NCI-H2107 treated with DMSO at 0.1 percent for 48 hours (cell line): Measurements from ENCODE around the gene GTF2F2.
"Not testable (repeated sequence)": the region's sequence is repeated elsewhere in the genome, so short reads cannot be mapped to it uniquely, and the experiment has no call there.

Experiments
- DNase-seq: peaks from one replicate; lab custom pipeline; 2025; ENCODE audit not compliant: unreplicated experiment; lab: John Stamatoyannopoulos, UW

Gene GTF2F2

GRCh38 chr13:45244736-45245135 lies 124.4 kb downstream of the GTF2F2 start:
- not testable (repeated sequence) for DNase-seq

- DNase-seq = no peak
Observed at GRCh38 chr13:45249662-45250061, 129.4 kb downstream of the GTF2F2 start.

DNA sequence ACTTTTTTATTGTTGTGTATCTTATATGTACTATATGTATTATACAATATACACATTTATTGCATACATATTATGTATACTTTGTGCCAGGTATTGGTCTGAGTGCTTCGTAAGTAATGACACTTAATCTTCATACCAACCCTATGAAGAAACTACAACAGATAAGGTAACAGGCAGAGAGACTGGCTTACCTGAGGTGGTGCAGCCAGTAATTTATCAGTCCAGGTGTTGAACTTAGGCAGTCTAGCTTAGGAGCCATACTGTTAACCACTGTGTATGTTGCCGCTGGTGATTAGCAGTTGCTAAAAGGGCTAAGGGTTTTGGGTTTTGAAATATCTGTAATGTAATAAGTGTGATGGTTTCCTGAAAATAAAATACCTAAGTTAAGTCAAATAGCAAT lies 134.1 kb downstream of the GTF2F2 start:
- no peak for DNase-seq

- DNase-seq = no peak
Observed at GRCh38 chr13:45255247-45255987, 135.1 kb downstream of the GTF2F2 start.

- no peak for DNase-seq
Observed at GRCh38 chr13:45256254-45256653, 135.9 kb downstream of the GTF2F2 start.

DNA sequence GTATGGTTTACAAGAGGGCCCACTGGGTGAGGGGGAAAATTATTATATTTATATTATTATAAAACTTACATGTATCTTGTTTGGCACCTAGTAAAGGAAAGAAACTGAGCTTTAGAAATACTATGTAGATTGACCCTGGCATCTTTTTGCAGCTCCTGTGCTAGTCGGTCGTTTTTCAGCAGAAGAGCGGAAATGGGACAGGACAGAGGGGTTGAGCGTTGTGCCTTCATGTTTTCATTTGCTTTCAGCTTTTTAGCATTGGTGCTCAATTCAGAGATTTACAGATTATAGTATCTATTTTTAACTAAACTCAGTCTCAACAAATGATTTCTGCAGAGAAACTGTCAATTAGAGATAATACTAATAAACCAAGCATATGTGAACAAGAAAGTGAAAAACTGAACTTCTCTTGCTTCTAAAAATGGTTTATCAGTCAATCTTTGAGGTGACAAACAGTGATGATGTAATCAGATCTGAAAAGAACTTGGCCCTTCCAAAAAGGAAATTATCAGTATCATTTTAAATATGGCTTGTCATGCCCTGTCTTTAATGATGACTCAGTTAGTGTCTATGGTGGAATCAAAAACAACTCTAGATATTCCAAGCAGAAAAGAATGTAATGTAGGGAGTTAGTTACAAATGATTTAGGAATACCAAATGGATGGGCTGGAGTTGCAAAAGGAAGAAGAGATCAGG lies 137.5 kb downstream of the GTF2F2 start:
- no peak for DNase-seq

GRCh38 chr13:45258334-45258675 lies 138.0 kb downstream of the GTF2F2 start:
- DNase-seq = no peak

DNA sequence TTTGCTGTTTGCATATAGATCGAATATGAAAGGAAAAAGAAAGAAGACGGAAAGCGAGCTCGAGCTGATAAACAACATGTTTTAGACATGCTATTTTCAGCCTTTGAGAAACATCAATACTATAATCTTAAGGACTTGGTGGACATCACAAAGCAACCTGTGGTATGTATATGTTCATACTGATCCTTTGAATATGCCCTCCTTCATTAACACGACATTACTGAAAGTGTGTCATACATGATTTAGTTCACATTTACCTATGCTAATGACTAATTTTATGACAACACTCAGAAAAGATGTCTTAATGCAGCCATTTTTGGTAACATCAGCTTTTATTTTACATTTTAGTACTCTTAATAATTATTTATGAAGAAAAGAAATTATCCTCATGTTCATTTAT lies 146.9 kb downstream of the GTF2F2 start:
- DNase-seq = no peak

GRCh38 chr13:45269204-45269603 lies 148.9 kb downstream of the GTF2F2 start:
- no peak for DNase-seq

DNA sequence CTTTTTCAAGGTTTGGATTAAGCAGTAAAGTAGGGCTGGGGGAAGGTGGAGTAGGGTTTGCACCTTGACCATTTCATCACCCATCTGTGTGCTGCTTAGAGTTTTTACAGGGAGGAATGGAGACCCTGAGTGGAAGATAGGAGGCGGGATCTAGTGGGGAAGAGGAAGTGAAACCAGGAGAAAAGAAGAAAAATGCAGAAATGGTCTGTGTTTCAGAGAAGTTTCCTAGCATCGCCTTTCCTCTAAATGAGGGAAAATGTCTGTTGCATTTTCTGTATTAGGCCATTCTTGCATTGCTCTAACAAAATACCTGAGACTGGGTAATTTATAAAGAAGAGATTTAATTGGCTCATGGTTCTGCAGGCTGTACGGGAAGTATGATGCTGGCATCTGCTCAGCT lies 156.6 kb downstream of the GTF2F2 start:
- DNase-seq = no peak

- DNase-seq = no peak
Observed at GRCh38 chr13:45278096-45278645, 157.9 kb downstream of the GTF2F2 start.

GRCh38 chr13:45280011-45280410 lies 159.7 kb downstream of the GTF2F2 start:
- no peak for DNase-seq

GRCh38 chr13:45280751-45281634 lies 160.7 kb downstream of the GTF2F2 start:
- peak; percentile 48 for DNase-seq

DNA sequence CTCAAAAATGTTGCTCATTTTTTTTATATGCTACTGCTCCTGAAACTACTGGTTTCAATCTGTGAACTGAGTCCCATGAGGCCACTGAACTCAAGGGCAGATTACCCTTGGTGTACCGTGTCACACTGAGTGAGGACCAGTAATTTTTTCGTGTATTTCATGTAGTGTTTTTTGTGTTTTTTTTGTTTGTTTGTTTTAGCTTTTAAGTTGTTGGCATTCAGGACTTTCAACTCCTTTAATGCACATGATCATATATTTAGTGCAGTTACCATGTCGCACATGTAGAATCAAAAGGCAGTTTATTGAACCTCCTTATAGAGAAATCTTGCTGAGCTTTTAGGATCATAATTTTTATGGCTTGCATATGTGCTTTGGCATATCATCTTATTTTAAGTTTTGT lies 162.7 kb downstream of the GTF2F2 start:
- no peak for DNase-seq

DNA sequence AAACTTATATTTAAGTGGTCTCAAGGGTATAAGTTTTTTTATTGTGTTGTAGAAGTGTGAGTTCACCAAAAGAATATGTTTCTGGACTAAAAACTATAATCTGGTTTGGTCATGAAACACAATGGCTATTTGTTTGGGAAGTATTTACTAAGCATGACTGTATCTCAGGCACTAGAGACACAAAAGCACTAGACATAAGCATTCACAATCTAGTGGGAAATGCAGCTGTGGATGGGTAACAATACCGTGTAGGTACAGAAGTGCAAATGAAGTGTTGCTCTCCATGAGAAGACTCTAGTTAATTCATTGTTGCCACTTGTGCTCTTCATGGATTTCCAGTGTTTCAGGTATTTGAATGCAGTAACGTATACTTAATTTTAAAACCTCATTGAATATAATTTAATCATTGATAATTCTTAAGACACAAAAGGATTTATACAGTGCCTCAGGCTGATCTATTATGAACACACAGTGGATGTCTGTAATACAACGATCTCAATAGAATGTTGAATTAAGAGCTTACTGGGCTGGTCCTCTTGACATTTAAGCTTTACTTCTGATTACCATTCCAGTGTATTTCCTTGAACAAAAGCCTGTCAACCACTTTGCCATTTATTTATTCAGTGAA lies 169.7 kb downstream of the GTF2F2 start:
- peak; percentile 49 for DNase-seq

DNA sequence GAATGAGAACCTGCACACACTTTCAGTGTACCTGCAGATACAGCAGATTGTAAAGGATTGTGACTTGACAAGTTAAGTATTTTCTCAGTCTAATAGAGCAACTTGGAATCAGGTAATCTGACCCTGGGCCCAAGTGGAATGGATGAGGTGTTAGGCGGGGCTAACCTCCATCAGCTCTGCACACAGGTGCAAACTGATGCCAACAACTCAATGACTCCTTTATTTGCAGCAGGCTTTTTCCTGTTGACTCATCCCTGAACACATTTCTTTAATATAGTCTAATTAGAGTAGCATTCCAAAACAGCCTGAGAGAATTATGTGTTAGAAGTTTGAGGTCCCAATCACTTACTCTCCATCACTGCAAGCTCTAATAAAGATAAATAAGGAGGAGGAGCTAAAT lies 171.9 kb downstream of the GTF2F2 start:
- peak; percentile 66 for DNase-seq

DNA sequence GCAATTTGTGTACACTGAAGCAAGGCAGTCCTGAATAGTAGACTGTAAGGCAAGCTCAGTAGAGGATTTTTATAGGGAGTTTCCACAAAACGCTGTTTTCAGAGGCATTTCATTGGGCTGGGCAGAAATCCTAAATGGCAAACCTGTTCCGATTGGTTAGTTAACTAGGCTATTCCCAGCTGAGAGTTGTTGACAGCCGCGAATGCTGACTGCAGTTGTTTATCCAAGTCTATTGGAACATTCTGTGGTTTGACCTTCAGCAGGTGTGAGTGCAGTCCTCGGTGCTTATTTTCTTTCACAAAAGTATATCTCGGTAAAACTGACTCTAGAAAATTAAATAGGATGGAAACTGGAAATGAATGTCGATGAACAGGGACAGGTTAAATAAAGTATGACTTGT lies 175.2 kb downstream of the GTF2F2 start:
- DNase-seq = peak; percentile 78

- DNase-seq = peak; percentile 67
Observed at GRCh38 chr13:45296259-45296658, 175.9 kb downstream of the GTF2F2 start.

DNA sequence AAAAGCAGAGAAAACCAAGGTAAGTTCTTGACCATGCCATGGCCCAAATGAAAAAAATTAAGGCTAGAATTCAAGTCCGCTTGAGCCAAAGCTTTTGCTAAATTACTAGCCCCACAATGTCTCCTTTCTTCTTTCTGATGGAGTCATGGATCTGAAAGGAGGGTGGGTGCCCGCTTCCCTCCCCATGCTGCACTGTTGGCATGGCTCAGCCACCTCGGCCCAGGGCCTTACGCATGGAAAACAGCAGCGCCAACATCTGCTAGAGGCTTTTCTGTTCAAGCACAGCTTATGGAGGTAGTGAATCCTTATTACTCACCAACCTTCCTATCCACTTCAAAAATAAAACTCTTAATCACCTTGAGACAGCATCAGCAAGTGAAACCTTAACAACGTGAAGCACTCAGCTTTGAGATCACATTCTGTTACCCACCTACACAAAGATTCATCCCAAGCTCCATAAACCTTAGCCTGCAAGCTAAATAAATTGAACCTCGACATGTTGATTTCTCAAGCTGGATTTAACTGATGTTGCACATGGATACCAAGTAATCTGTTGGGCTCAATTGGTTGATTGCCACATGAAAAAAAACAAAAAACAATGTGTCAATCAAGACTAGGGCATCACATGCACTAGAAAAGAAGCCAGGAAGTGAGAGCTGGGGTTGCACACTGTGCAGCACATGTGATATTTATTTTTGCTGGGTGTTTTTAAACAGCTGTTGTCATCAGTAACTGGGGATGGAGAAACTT lies 177.3 kb downstream of the GTF2F2 start:
- no peak for DNase-seq

DNA sequence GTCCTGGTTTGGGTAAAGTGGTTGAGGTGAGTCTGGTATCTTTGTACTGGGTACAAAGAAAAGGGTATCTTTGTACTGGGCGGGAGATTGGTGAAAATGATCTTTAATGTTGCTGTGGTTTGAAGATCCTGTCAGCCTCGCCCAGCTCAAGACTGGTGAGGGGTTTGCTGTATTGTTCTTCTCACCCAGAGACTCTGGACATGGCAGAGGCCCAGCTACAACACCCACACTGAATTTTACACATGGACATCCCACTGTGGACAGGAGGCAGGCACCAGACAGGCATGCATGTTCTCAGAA lies 177.8 kb downstream of the GTF2F2 start:
- DNase-seq = no peak

GRCh38 chr13:45298550-45298949 lies 178.2 kb downstream of the GTF2F2 start:
- not testable (repeated sequence) for DNase-seq
